Upper lobe of left lung (tissue), 4 donors: ENCODE results near the gene IL6R.

Source experiments
- CTCF ChIP-seq, 6 experiments: fragments of 450-650 bp in 4 of 6; fragments of 200-600 bp in 2 of 6; sonication (generic) in 2 of 6; IDR thresholded peaks; one replicate each; pipeline ENCODE4 v1.5.1; 2016 to 2019; ENCODE audit warnings: antibody characterized with exemption in 6 of 6
- EP300 ChIP-seq, 4 donors: sonication (generic); formaldehyde crosslinking; IDR thresholded peaks; one replicate each; pipeline ENCODE4 v1.5.1; 2017; ENCODE audit warnings: antibody characterized with exemption in 4 of 4, control low read depth in 2 of 4
- POLR2A ChIP-seq, 4 donors: fragments of 450-650 bp; IDR thresholded peaks; one replicate each; pipeline ENCODE4 v1.5.1; 2016 to 2017; ENCODE audit warnings: antibody characterized with exemption in 4 of 4, mild to moderate bottlenecking in 2 of 4
- POLR2AphosphoS5 ChIP-seq, 2 donors: sonication (generic); formaldehyde crosslinking; IDR thresholded peaks; one replicate each; pipeline ENCODE4 v1.5.1; 2017; ENCODE audit warnings: antibody characterized with exemption in 2 of 2

GRCh38 chr1:154406572-154406879 lies 1.4 kb downstream of the IL6R start:
- TF ChIP-seq CTCF (IDR thresholded peaks at IDR 0.05) = no peak
- no peak for TF ChIP-seq POLR2AphosphoS5 (IDR thresholded peaks at IDR 0.05)
- TF ChIP-seq POLR2A (IDR thresholded peaks at IDR 0.05) = peak in 1 of 4 donors; percentile 21
- TF ChIP-seq EP300 (IDR thresholded peaks at IDR 0.05) = peak in 1 of 4 donors; percentile 7
